Stimulated activated CD4-positive, alpha-beta T cell treated with anti-CD3 and anti-CD28 coated beads, Interleukin-4, amount 100 ng/mL, for 24 hours (primary cell): ENCODE data around the gene RAB13.

Experiments used
- DNase-seq: peaks from one replicate; pipeline ENCODE4 v3.0.0-alpha.2; 2020

The RAB13 gene

DNA sequence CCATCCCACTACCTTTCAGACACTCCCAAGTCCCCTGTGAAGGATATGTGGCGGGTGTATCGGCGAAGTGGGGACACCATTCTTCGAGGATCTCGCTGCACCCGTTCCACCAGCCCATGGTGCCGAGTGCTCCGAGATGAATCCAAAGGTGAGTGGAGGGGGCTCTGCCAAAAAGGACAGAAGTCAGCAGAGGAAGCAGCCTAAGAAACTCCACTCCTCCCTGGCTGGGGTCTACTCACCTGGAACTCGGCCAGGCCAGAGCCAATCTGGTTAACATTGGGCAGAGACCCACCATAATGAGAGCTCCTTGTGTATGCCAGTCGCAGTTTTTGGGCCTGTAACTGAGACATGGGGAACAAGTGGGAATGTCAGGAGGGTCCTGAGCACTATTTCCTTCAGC is 31.3 kb downstream of the RAB13 start:
- no peak for DNase-seq

- DNase-seq = no peak
Measured at GRCh38 chr1:153953859-153954365, 32.2 kb downstream of the RAB13 start.

GRCh38 chr1:153951801-153952200 is 34.3 kb downstream of the RAB13 start:
- DNase-seq = no peak

GRCh38 chr1:153951183-153951582 is 35.0 kb downstream of the RAB13 start:
- no peak for DNase-seq

DNA sequence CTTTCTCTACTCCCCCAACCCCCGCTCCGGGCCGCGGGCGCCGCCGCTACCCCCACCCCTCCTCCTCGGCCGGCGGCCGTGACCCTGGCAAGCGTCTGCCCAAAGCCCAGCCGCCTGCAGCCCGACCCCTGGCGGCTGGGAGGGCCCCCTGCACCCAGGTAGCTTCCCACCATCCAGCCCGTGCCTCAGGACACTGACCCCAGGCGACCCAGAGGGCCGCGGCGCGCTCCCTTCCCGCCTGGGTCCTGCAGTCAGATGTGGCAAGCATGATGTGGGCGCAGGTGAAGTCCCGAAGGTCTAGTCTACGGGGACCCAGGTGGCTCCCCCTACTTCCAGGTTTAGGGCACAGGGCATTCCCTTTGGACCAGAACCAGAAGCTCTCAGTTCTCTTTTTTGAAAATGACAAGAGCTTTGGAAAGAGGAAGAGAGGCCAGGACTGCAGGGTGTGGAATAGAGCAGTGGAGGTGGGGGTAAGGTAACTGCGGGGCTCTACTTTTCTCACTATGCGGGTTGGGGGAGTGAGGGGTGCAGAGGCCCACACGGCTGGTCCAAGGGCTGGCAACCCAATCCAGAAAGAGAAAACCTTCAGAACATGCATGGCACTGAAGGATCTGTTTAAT is 39.4 kb downstream of the RAB13 start, which contains the start of gene DENND4B:
DENND4B (minus strand) TSS at position 97 of the 620 bp plus-strand sequence. CDS start 2,344 bp downstream, outside the sequence.
- peak; percentile 79 for DNase-seq

DNA sequence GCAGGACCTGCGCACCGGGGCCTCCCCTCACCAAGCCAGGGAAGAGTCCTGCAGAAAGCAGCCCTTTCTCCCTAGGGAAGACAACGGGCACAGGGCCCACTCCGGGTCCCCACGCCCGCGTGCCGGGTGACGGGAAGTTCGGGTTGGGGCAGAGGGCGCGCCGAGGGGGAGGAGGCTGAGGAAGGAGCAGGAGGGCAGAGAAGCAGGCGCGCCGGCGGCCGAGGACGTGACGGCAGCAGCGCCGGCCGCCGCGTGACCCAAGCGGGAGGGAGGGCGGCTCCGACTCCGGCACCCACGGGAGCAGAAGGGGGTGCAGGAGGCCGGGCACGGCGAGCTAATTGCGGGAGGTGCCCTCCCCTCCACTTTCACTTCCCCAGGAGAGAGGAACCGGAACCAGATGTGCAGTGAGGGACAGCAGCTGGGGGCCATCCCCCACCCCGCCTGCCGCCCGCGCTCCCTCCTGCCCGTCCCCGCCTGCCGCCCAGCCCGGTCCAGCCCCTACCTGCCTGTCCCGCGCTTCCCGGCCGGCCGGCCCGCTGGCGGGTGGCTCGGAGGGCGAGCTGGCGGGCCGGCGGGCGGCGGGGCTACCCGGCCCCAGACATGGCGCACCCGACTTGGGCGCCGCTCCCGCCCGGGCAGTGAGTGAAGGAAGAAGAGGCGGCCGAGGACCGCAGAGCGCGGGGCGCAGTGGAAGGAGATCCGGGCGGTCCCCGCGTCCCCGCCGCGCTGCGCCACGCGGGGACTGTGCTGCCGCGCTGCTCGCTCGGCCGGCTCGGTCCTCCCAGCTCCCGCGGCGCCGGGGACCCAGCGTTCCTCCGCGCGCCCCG is 40.1 kb downstream of the RAB13 start:
- DNase-seq = peak; percentile 68

DNA sequence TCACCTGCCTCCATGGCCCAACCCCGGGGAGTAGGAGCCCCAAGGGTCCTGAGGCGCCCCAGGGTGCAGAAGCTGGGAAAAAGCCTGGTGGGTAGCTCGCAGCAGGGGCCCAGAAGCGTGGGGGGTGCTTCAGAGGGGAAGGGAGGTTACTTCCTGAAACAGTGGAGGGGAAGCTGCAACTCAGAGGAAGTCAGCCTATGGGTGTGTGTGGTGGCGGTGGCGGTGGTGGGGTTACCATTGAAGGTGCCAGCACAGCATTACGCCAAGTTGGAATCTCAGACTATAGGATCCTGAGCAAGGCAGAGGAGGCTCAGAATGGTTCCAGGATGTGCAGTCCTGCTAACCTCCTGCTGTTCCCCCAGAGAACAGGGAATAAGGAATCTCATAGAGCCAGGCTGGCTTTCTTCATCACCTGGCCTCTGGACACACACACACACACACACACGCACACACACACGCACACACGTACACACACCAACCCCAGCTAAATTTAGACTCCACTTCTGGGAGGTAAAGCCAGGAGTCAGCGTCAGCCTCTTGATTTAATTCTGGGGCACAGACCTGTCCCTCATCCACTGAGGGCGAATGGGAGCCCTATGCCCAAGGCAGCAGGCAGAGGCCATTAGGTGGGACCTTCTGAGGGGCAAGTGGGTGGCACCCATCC is 40.9 kb downstream of the RAB13 start:
- peak; percentile 74 for DNase-seq

DNA sequence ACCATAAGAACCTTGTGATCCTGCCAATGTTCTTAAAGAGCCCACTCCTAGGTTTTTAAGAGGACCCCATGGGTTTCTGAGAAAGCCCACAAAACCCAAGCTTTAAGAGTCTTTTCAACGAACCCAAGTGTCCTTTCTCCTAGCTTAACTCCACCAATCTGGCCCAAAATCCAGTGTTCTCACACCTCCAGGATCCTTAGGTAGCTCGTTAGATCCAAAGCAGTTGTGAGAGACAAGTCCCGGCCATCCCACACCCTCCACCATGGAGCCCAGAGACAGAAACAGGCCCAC is 41.4 kb downstream of the RAB13 start:
- DNase-seq = no peak

DNA sequence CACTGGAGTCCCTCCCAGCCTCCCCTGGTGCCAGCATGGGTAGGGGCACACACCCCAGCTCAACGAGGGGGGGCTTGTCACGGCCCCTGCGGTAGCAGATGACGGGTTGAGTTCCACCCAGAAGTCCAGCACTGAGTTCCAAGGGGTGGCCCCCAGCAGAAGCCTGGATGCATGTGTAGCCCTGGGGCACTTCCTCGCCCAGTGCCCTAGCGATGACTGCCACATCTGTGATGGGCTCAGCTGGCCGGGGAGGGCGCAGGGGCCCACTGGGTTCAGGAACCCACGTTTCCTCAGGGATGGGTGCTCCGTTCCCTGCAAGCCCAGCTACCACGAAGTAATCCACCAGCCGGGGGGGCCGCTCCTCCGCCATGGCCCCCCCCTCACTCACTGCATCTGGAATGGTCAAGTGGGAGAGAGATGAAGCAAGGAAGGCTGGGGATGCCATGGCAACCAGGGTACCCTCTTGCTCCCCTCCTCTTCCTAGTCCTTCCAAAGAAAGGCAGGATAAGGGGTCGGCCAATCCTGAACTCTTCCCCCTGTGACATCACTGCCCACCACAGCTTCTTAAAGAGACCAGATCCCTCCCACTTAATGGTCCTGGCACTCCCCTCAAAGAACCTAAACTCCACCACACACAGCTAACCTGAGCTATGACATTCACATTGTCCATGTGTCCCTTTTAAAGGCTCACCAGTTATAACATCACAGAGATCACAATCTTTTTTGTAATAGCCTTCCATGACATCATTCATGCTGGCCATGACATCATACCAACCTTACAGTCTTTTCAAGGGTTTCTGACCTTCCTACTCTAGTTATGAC is 41.9 kb downstream of the RAB13 start:
- DNase-seq = no peak

GRCh38 chr1:153942766-153943549 is 43.2 kb downstream of the RAB13 start:
- no peak for DNase-seq

- no peak for DNase-seq
Measured at GRCh38 chr1:153941826-153942725, 44.1 kb downstream of the RAB13 start.

DNA sequence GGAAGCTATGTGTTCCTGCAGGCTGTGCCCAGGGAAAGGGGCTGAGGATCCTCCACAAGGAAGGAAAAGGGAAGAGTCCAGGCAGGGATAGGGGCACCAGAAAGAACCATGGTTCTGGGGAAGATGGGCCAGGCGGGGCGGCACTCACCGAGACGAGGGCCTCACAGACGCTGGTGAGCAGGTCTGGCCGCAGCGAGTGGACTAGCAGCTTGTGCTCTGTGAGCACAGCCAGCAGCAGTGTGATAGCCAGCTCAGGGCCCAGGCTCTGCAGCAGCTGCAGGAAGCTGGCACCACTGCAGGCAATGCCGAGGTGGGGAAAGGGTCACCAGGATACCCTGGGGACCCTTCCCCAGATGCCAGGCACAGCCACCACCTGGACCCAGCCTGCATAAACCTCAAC is 45.4 kb downstream of the RAB13 start:
- no peak for DNase-seq

DNA sequence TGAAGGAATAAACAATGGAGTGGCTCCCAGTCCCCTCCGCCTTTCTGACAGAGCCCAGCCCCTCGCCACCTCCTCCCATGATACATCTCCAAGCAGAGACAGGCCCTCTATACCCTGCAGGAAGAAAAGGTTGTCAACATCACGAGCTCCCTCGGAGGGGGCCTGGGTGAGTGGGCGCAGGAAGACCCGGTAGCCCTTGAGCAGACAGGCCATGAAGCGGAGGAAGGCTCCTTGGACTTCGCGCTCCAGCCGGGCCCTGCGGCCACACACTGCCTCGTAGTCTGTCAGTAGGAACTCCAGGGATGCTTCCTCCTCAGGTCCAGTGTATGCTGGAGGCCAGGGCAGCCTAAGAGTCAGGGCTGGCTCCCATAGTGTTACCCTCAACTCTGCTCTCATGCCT is 46.7 kb downstream of the RAB13 start:
- DNase-seq = no peak

DNA sequence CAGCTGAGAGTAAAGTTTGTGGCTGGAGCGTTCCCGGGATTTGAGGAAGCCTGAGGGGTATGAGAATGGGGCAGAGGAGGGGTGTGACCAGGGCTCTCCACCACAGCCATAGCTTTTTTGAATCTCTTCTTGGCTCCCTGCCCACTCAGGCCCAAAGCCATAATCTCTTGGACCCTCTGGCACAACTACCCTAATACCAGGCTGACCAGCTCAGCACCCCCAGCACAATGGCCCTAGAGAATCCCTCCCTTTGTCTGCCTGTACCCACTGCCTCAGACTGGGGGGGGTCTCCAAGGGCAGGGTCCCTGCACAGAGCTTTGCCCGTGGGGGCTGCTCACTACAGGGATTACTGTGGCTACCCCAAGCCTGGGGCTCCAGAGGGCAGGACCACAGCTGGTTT is 47.1 kb downstream of the RAB13 start:
- no peak for DNase-seq

- DNase-seq = no peak
Measured at GRCh38 chr1:153937331-153937730, 48.8 kb downstream of the RAB13 start.

- DNase-seq = no peak
Measured at GRCh38 chr1:153936011-153936802, 49.9 kb downstream of the RAB13 start.

DNA sequence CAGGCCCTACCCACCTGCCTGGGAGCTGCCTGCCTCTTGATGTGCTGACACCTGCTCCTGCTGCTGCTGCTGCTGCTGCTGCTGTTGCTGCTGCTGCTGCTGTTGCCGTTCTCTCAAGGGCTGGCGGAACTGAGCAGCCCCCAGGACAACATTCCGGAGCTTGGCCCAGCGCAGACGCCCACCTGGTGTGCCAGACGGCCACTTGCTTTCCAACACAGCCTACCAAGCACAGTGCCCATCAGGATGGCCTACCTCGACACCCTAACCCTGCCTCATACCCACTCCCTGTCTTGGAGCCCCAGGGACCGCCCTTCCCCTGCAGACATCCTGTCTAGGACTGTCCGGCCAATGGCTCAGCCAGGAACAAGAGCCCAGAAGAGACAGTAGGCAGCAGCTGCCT is 51.4 kb downstream of the RAB13 start:
- DNase-seq = no peak

- no peak for DNase-seq
Measured at GRCh38 chr1:153933955-153934354, 52.2 kb downstream of the RAB13 start.

DNA sequence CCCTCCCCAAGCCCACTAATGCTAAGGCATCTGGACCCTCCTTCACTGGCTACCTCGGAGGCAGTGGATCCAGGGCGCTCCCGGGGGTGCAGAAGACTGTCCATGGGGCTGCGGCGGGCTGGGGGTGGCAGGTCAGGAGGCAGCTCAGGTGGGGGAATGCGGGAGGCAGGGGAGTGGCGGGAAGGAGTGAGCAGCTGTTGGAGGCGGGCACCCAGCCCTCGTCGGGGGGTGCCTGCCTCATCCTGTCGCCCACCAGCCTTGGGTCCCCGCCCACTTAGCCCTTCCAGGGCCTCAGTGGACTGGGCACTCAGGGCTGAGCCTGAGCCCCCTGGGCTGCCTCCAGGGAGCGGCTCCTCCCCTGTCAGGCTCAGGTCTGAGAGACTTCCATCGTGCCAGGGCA is 52.7 kb downstream of the RAB13 start:
- DNase-seq = no peak
